Motor neuron (in vitro differentiated cells): ENCODE measurements around the gene MS4A2. TPM values are rescaled to one million over a fixed set of nuclear protein-coding genes. Genes with fewer than 3 reads are reported as not detected.
A peak's percentile ranks its signal among the peaks of the same experiment; 100 is the strongest.
"Not testable (repeated sequence)": the region's sequence is repeated elsewhere in the genome, so short reads cannot be mapped to it uniquely, and the experiment has no call there.

Experiments
- ATAC-seq, 8 experiments: fragments of 200-7000 bp; cut with Tn5 transposase; replicated peaks in 6 of 8; 2 replicates each; pipeline ENCODE4 v1.8.0; 2021; ENCODE audit warnings: mild to moderate bottlenecking in 8 of 8, moderate library complexity in 8 of 8
- H3K27ac ChIP-seq, 2 donors: fragments of 250-450 bp; sonication (Bioruptor Pico); 2 replicates each; pipeline ENCODE4 v1.9.0; 2021; ENCODE audit warnings: antibody characterized with exemption in 2 of 2, mild to moderate bottlenecking in 2 of 2, moderate library complexity in 1 of 2
- H3K4me1 ChIP-seq, 2 donors: fragments of 250-450 bp; sonication (Bioruptor Pico); replicated peaks in 1 of 2; 2 replicates each; pipeline ENCODE4 v1.6.1; 2021; ENCODE audit warnings: antibody characterized with exemption in 2 of 2, mild to moderate bottlenecking in 2 of 2, moderate library complexity in 1 of 2
- H3K4me3 ChIP-seq, 5 donors: fragments of 250-450 bp; sonication (Bioruptor Pico); 2 replicates each; pipeline ENCODE4 v1.9.0; 2021; ENCODE audit warnings: antibody characterized with exemption in 5 of 5, mild to moderate bottlenecking in 5 of 5, moderate library complexity in 4 of 5
- WGBS, 10 experiments: fragments of 450-650 bp; shearing (Covaris generic); methylation state at CpG; one replicate each; pipeline ENCODE4 v1.0.0; 2022; 5-methylcytosine and 5-hydroxymethylcytosine counted together
- in situ Hi-C, 9 experiments: fragments of 400-800 bp; cut with MboI; loops; one replicate each; pipeline ENCODE4 v1.15.0; 2021; ENCODE audit warnings: low sequenced_read_pairs in 9 of 9, low pct_unique_long_range_greater_than_20kb in 2 of 9; ENCODE audit not compliant: unreplicated experiment in 9 of 9
- total RNA-seq, 8 experiments: library from RNA; unstranded; fragments of 300-600 nt; gene quantifications; 2 replicates each; pipeline versions ENCODE4 v1.2.3 to v1.2.4, GENCODE V29; 2022

The MS4A2 gene
- total RNA-seq, 8 experiments from 2014 or later: 0.09 to 0.52 (median 0.14) TPM; not detected in 4

DNA sequence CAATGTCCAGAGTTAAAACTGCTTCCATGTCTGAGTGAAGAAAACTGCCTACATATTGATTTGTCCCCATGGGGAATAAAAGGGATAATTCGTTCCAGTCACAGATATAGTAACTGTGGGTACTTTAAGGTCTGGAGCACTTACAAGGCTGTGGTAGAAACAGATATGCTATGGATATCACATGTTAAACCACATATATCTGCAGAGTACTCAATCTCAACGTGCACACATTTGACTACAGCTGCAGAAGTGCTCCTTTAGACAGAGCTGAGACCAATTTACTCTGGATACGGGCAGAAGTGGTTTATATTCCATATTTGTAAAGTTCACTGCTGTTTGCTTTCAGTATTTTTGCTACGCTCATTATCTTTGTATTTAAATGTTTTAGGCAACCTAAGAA is 9.7 kb upstream of the MS4A2 start:
- in situ Hi-C loops: no loop called here
- ATAC-seq: no peak
- Histone ChIP-seq H3K27ac (no peak overlapping the region), H3K4me1 (no peaks in the 10 kb centered on the region), H3K4me3 (no peak overlapping the region)
- WGBS, 10 experiments: 22 to 85% (median 60%) methylated on average over 1 to 4 of the region's 4 CpGs

DNA sequence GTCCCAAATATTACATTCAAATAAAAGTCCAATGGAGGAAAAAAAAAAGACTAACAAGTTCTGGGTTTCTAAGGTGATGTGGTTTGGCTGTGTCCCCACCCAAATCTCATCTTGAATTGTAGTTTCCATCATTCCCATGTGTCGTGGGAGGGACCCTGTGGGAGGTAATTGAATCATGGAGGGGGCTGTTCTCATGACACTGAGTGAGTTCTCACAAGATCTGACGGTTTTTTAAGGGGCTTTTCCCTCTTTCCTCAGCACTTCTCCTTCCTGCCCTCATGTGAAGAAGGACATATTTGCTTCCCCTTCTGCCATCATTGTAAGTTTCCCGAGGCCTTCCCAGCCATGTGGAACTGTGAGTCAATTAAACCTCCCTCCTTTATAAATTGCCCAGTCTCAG is 7.9 kb upstream of the MS4A2 start:
- in situ Hi-C loops: no loop called here
- no peak overlapping the region for H3K4me3 ChIP-seq
- no peaks in the 10 kb centered on the region for H3K4me1 ChIP-seq
- no peak for ATAC-seq
- WGBS, 10 experiments: 0 to 71% (median 55%) methylated on average over 1 to 3 of the region's 3 CpGs; no CpG with 5 or more reads in 1 of the 10 experiments
- no peak overlapping the region for H3K27ac ChIP-seq

DNA sequence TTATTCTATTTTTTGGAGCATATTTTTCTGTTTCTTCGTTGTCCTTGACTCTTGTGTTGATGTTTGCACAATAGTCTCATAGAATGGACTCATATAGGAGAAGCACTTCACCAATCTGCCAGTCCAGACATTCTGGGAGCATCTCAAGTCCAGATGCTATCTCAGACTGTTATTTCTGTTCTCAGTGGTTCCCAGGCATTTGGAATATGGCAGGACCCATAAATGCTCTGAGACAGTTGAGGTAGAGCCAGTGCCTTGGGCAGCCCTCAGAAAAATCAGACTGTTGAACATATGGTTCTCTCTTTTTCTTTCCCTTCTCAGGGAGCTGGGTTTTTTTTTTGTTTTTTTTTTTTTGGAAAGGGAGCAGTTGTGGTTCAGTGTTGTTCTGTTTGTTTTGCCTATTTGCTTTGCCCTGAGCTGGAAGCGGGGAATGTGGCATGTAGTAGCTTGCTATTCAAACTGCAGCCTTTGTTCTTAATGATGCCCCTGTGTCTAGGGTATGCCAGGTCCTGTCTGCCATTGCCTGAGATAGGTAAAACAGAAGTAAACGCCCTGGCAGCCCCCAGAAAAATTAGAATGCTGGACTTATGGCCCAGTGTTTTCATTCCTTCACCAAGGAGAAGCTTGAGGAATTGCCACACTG is 3.7 kb upstream of the MS4A2 start:
- H3K4me1 ChIP-seq: no peaks in the 10 kb centered on the region
- in situ Hi-C loops: no loop called here
- 11 to 100% (median 71%) methylated on average over 1 to 3 of the region's 3 CpGs; no CpG with 5 or more reads in 1 of the 10 experiments for WGBS, 10 experiments

GRCh38 chr11:60085909-60086308 is 2.6 kb upstream of the MS4A2 start:
- in situ Hi-C loops: no loop called here
- Histone ChIP-seq H3K27ac (no peak overlapping the region), H3K4me1 (no peaks in the 10 kb centered on the region), H3K4me3 (no peak overlapping the region)
- 0 to 100% (median 80%) methylated on average over 1 to 2 of the region's 2 CpGs; no CpG with 5 or more reads in 1 of the 10 experiments for WGBS, 10 experiments
- no peak for ATAC-seq

More for the DNA sequence above, 3.7 kb upstream of the MS4A2 start:
- H3K27ac ChIP-seq: no peak overlapping the region
- H3K4me3 ChIP-seq: no peak overlapping the region
- ATAC-seq: peak in 1 of 8 experiments; percentile 82

DNA sequence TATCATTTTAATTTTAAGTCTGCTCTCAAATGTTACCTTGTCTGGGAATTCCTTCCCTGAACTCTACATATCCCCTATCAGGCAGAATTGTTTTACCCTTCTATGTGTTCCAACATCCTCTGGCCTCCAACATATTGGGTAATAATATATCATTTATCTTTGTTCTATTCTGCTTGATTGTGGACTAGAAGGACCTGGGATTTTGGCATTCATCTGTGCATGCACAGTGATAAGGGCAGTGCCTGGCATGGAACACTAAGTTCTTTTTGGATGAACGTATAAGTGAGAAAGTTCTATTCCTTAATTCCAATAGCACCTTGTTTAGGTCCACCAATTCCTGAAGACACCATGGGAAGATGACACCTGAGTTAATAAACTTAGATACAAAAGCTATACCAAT is 1.2 kb upstream of the MS4A2 start:
- in situ Hi-C loops: no loop called here
- Histone ChIP-seq H3K4me1 (no peaks in the 10 kb centered on the region), H3K27ac (no peak overlapping the region), H3K4me3 (no peak overlapping the region)
- ATAC-seq: no peak
- 44 to 75% (median 75%) methylated on average over 1 of the region's 1 CpG; no CpG with 5 or more reads in 7 of the 10 experiments for WGBS, 10 experiments

DNA sequence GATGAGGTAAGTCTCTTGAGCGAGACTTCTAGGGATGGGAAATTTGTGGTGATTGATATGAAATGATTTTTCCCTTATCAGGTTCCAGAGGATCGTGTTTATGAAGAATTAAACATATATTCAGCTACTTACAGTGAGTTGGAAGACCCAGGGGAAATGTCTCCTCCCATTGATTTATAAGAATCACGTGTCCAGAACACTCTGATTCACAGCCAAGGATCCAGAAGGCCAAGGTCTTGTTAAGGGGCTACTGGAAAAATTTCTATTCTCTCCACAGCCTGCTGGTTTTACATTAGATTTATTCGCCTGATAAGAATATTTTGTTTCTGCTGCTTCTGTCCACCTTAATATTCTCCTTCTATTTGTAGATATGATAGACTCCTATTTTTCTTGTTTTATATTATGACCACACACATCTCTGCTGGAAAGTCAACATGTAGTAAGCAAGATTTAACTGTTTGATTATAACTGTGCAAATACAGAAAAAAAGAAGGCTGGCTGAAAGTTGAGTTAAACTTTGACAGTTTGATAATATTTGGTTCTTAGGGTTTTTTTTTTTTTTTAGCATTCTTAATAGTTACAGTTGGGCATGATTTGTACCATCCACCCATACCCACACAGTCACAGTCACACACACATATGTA is 7.1 kb downstream of the MS4A2 start:
- Histone ChIP-seq H3K27ac (no peak overlapping the region), H3K4me1 (no peaks in the 10 kb centered on the region), H3K4me3 (no peak overlapping the region)
- ATAC-seq: no peak
- in situ Hi-C loops: no loop called here
- 0 to 93% (median 47%) methylated on average over 1 to 4 of the region's 4 CpGs for whole genome bisulfite sequencing, 10 experiments

DNA sequence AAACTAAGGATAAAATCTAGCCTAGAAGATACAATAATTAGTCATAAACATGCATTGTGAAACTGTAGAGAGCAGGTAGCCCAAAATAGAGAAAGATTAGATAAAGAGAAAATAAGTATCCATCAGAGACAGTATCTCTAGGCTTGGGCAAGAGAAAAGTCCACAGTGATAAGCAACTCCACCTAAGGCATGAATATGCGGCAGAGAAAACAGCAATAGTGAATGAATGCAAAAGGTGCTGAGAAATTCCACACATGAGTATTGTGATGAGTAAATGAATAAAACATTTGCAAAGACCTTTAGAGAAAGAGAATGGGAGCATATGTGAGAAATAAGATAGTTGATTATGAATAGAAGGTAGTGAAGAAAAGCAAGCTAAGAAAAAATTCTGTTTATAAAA is 8.7 kb downstream of the MS4A2 start:
- H3K4me3 ChIP-seq: no peak overlapping the region
- peak in 2 of 8 experiments; percentile 60 to 80 for ATAC-seq
- 39 to 100% (median 81%) methylated on average over 1 of the region's 1 CpG; no CpG with 5 or more reads in 3 of the 10 experiments for WGBS, 10 experiments
- in situ Hi-C loops: no loop called here
- no peaks in the 10 kb centered on the region for H3K4me1 ChIP-seq
- no peak overlapping the region for H3K27ac ChIP-seq

GRCh38 chr11:60098508-60098907 is 10.0 kb downstream of the MS4A2 start:
- H3K27ac ChIP-seq: no peak overlapping the region
- in situ Hi-C loops: no loop called here
- no peak for ATAC-seq
- no peaks in the 10 kb centered on the region for H3K4me1 ChIP-seq
- no peak overlapping the region for H3K4me3 ChIP-seq

- WGBS, 10 experiments: 57 to 100% (median 100%) methylated on average over 1 of the region's 1 CpG; no CpG with 5 or more reads in 4 of the 10 experiments
- no peaks in the 10 kb centered on the region for H3K4me1 ChIP-seq
- H3K4me3 ChIP-seq: no peak overlapping the region
- ATAC-seq: no peak
- H3K27ac ChIP-seq: no peak overlapping the region
- in situ Hi-C loops: no loop called here
Measured at GRCh38 chr11:60100516-60100915, 12.1 kb downstream of the MS4A2 start.

DNA sequence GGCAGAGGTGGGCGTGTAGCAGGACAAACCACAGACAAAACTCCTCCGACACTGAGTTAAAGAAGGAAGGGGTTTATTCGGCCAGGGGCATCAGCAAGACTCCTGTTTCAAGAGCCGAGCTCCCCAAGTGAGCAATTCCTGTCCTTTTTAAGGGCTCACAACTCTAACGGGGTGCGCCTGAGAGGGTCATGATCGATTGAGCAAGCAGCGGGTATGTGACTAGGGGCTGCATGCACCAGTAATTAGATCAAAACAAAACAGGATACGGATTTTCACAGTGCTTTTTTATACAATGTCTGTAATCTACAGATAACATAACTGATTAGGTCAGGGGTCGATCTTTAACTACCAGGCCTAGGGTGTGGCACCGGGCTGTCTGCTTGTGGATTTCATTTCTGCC is 12.9 kb downstream of the MS4A2 start:
- ATAC-seq, H3K4me3 ChIP-seq, in situ Hi-C loops, H3K27ac ChIP-seq, H3K4me1 ChIP-seq: not testable (repeated sequence)
- 53 to 98% (median 73%) methylated on average over 3 to 7 of the region's 11 CpGs; no CpG with 5 or more reads in 4 of the 10 experiments for WGBS, 10 experiments

- ATAC-seq, H3K27ac ChIP-seq, H3K4me1 ChIP-seq, H3K4me3 ChIP-seq, in situ Hi-C loops: not testable (repeated sequence)
- 23 to 90% (median 79%) methylated on average over 1 to 8 of the region's 8 CpGs; no CpG with 5 or more reads in 3 of the 10 experiments for whole genome bisulfite sequencing, 10 experiments
Measured at GRCh38 chr11:60104471-60105115, 16.1 kb downstream of the MS4A2 start.

GRCh38 chr11:60108631-60109030 is 20.2 kb downstream of the MS4A2 start:
- ATAC-seq, H3K4me1 ChIP-seq, in situ Hi-C loops, H3K4me3 ChIP-seq, H3K27ac ChIP-seq: not testable (repeated sequence)
- WGBS, 10 experiments: 20 to 91% (median 88%) methylated on average over 1 to 4 of the region's 5 CpGs; no CpG with 5 or more reads in 5 of the 10 experiments

GRCh38 chr11:60111793-60112192 is 23.3 kb downstream of the MS4A2 start:
- in situ Hi-C loops: no loop called here
- H3K4me3 ChIP-seq: no peak overlapping the region
- no peaks in the 10 kb centered on the region for H3K4me1 ChIP-seq
- H3K27ac ChIP-seq: no peak overlapping the region
- WGBS, 10 experiments: 0 to 66% (median 18%) methylated on average over 1 to 2 of the region's 2 CpGs; no CpG with 5 or more reads in 2 of the 10 experiments
- peak in 2 of 8 experiments; percentile 18 to 39 for ATAC-seq
